HG03108 (cell line): ENCODE data around the gene VWA2.

ENCODE experiments used
- ATAC-seq: cut with Tn5 transposase; IDR thresholded peaks from one replicate; pipeline ENCODE4 v1.9.1; 2021; ENCODE audit warnings: moderate library complexity; ENCODE audit not compliant: unreplicated experiment

The VWA2 gene

GRCh38 chr10:114337510-114338462 lies 98.7 kb downstream of the VWA2 start:
- ATAC-seq: no peak

GRCh38 chr10:114340816-114341215 lies 101.8 kb downstream of the VWA2 start:
- ATAC-seq: no peak
